GM19035 (cell line): Measurements from ENCODE around the gene RGMB.

Source experiments
- ATAC-seq: cut with Tn5 transposase; IDR thresholded peaks from one replicate; pipeline ENCODE4 v1.9.1; 2021; ENCODE audit not compliant: unreplicated experiment

RGMB gene

DNA sequence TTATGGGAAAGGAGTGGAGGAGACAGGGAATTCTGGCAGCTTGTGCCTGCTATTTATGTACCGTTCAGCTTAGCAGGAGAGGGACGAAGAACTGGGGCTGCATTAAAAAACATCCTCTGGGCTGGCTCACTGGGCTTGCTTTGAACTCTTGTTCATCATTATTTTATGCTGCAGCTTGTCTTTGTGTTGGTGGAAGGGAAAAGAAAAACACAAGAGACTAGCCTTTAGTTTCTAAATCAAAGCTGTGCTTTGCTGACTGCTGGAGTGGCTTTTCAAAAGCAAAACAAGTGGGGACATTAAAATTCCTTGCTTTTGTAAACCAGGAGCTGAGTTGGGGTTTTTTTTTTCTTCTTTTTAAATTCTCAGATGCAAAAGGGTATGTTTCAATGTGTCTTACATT, 5.9 kb upstream of the RGMB start:
- ATAC-seq: no peak

DNA sequence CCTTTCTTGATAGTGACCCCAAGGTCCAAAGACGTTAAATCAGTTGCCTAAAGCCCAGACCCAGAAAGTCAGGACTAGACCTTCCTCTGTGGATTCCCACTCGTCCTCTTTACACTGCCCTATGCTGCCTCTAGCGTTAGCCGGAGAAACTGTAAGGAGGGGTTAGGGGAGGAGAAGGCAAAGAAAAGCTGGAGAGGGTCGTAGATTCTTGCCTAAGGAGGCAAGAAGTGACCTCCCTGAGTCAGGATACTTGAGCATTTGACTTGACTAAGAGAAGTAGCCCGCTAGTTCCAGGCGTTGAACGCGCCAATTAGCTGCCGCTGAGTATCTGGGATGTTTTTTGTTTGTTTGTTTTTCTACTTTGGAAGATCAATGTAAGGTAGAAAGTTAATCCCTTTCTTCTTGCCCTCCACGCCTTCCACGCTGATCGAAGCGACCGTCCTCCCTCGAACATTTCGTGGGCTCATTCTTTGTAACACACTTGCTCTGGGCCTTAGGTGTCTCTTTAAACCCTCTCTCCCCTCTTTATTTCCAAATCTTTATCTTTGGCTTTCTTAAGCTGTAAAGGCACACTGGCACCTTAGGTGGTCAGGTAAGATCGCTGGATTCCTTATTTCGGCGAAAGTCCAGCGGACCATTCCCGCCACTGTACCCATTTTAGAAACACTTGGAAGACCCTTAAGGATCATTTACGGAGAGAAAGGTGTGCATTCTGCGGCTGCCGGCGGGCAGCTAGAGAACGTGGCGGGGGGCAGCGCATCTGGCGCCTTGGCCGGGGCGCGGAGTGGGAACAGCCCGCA, 5.1 kb upstream of the RGMB start:
- peak; percentile 41 for ATAC-seq

DNA sequence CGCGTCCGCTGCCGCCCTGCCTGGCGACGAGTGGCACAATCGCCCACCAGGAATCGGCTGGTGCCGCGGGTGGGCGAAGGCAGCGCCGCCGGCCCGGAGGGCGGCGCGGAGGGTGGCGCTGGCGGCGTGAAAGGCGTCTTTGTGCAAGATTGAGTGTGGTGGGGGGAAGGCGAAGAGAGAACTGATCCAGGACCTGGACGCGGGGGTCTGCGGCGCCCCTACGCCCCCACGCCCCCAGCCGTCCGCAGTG, 4.6 kb upstream of the RGMB start:
- no peak for ATAC-seq

DNA sequence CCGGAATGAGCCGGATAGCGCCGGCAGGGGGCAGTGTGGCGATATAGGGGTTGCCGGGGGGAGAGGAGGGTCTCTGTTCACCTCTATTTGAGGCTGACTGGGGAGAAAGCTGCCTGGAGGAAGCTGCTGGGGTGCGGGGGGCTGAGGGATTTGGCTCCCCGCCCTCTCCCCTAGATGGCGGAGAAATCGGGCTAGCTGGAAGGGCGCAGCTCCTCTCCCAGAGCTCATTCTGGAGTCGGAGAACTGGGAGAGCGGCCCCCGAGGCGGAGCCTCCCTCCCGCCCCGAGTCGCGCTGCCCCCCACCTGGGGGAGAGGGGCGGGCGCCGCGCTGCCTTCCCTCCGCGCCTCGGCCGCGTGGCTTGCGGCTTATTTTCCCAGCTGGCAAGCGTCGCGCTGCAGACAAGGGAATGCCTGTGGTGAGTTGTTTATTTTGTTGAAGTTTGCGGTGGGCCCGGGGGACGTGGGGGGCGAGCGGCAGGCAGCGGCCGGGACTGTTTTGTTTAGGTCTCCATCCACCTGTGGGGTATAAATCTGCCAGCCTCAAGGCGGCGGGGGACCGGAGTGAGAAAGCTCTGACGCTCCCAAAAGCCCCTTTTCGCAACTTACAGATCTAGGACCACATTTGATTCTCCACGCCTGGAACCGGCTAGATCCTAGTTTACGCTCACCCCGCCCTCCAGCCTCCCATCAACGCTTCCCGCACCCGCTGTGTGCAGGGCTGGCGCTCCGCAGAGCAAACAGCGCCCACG, 4.1 kb upstream of the RGMB start:
- ATAC-seq: no peak

DNA sequence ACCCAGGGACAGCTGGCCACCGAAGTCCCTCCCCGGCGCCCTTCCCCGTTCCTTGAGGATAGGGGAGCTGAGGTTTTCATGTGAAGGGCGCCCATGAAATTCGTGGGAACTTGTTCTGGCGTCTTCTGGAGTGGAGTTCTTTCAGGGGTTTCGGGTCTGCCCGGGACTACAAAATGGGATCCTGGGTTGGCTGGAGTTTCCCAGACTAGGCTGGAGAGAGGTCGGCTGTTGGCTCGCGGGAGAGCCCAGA, 3.6 kb upstream of the RGMB start:
- no peak for ATAC-seq

DNA sequence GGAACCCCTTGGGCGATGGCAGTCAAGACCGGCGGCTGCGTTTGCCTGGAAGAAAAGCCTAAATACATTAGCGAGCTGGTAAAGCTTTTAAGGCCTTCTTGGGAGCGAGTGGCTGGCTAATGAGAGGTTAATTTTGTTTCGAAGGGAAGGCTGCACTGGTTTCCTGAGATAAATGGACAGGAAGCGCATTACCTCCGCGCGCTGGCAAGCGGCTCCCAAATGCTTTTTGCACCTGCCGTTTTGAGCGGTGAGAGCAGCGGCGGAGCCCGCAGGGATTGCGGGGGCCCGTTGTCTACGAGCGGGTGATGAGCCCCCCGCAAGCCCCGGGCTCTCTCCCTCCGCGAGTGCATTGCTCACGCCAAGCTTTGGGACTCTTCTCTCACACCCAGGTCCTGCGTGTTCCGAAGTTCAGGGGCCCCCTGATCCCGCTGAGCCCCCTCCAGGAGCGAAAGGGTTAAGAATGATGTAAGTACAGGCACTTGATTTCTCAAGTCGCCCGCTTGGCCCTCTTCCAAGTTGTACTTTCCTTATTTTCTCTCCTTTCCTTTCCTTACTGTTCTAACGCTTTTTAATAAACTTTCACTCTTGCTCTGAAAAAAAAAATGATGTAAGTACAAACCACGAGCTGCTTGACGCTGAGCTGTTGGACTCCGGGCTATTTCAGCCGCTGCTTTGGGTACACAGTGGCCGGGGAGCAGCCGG, 3.1 kb upstream of the RGMB start:
- ATAC-seq: no peak

DNA sequence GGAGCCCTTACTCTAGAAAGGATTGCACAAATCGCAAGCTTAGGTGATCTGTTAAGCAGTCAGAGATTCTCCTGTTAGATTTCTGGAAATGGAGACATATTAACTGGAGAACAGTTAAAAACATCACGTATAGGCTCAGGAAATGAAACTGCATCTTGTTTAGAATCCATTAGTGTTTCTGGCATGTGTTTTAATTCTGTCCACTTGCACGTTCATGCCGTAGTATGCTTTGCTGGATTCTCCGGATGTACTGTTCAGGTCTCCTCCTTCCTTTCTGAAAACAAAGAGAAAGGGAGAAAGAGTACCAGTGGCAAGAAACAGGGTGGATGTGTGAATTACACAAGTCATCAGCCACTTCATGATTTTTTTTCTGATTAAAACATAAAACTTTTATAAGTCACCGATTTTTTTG, 2.5 kb upstream of the RGMB start:
- ATAC-seq: no peak

DNA sequence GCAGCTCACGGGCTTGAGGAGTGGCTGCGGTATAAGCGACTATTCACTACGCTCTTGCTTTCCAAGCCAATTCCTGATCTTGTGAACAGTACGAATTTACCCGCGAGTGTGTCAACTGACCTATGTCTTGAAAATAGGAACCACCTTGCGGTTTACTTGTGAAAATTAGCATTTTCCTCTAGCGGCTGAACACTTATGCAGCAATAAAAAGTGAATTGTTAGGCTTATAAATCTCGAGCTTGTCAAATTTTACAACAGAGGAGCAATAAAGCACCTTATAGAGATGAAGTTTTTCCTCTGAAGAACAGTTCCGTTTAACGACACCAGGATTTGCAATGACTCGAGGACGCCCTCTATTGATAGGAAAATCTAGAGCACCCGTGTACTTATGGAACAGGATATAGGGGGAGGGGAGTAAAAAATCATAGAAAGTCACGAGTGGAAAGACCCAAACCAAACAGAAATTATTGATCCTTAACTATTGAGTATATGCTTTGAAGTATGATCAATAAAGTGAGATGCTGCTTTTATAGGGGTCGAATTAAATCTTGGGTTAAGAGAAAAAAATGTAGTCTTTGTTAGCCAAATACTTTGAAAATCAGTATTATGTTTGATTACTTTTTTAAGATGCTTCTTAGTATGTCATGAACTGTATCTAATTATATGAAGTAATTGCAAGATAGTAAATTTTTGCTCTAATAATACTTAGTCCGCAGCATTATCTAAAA, 1.9 kb upstream of the RGMB start:
- no peak for ATAC-seq

DNA sequence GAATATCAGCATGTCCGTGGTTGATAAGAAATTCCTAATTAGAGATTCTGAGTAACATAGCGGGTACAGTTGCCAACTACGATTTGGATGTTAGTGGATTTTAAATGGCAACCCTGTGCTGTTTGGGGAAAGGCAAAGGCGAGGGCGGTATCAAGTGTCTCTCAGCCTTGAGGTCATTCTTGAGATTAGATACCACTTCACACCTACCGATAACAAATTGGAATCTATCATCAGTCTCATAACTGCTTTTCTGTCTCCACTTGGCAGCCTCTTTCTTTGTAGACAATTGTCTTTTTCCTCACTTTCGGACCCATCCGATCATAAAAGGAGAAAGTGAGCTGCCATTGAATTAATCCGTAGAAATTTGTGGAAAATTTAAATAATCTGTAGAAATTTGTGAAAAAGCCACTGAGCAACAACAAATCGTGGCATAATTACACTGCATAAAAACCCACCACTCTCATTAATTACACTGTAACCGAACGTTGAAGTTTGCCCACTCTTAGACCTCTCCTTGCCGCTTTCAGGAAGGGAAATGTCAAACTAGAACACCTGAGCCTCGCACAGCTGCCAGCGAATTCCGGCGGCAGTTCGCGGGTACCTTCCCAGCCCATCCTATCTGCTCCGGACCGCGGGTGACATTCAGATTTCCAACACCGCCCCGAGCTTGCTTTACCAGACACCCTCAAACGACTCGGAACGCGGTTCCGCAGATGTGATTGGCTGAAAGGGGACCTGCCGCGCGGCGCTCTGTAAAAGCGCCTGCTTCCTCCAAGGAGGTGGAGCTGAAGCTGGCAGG, 849 bp upstream of the RGMB start:
- ATAC-seq: peak; percentile 15

DNA sequence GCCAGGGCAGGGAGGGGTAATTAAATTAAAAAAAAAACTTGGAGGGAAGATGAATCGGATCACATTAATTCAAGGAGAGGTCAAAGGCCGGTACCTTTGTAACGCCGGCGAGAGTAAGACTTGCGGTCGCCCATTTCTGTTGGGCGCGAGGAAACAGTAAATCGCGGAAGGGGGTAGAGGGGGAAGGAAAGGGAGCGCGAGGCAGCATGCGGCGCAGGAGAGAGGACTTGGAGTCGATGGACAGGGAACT, 324 bp upstream of the RGMB start:
- no peak for ATAC-seq

DNA sequence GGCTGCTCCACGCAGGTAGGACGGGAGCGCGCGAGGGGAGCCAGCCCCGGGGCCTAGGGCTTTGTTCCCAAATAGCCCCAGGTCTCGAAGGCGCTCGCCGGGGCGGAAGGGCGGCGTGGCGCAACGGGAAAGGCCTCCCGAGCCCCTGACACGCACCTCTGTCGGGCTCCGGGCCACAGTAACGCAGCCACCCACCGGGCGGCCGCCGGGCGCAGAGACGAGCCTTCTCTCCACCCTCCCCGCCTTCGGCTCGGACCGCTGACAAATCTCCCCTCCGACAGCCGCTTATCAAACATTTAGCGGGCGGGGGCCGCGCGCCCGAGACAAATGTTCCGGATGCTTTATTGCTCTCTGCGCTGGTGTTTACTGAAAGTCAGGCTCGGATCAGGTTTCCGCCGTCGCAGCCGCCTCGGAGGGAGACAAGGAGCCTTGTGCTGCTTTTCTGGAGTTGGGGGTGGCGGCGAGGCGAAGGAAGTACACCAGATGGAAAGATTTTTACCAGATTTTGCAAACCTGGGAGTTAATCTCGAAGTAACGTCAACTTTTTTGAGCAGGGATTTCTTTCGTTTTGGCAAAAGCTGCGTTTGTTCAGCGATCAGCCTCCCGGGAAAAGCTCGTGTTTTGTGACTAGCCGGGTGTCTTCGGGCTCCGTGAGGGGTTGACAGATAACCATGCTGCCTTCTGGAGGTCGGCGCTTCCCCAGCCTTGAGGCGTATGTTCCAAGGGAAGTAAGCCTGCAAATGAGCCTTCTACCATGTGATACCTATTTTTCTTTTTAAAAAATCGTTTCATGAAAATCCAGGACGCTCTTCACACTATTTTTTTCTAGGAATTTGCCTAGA, 950 bp downstream of the RGMB start:
- ATAC-seq: peak; percentile 33

DNA sequence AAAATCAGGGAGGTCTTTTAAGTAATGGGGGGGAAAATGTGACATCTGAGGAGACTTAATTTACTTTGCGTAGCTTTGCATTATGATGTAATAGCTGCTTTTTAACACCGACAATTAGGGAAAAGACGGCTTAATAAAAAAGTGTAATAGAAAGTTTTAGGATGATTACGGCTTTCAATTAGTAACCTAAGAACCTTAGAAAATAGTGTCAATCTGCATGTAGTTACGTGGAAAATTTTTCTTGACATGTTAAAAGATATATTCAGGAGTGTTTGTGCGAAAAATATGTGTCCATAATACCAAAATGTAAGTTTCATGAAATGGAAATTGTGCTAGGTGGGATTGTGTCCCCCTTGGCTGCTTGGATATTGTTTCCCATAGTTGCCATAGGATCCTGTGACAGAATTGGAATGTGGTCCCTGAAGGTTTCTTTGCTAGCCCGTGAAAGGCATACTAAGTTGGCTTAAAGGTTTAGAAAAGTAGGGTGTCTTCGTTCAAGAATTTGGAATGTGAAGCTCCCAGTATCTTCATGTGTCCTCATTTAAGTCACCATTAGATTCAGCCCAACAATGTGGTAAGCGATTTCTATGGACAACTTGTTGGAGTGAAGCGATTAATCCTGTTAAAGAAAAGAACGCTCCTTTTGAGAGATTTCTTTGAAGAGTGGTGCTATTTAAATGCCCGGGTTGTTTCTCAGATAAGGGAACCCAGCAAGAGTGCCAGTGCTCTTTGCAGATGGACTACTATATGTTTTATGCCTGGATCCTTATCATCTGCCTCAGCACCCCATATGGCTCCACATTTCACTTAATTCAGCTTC, 2.0 kb downstream of the RGMB start:
- ATAC-seq: no peak

DNA sequence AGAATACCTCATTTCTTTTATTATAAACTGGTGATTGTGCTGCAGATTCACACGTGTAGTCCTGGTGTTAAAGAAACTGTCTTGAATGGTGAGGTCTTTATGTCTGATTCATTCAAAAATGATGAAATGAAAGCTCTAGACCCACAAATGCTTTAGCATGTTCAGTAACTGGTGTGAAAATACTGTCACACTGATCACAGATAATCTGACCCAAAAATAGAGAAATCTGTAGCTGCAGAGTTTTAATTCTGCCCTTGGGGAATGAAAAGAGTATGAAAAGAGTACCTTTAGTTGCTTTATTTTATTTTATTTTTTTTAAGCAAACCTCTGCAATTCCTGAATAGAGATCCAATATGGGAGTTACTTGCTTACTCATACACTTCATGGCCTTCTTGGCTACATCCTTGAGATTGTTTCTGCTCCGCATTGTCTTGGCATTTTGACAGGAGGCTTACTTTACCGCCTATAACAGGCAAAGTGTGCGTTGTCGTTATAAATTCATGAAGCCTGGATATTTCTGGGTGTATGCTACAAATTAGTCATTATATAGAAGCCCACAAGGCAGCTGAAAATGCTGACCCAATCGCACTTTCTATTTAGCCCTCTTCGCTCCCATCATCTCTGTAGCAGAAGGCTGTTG, 2.7 kb downstream of the RGMB start:
- no peak for ATAC-seq

DNA sequence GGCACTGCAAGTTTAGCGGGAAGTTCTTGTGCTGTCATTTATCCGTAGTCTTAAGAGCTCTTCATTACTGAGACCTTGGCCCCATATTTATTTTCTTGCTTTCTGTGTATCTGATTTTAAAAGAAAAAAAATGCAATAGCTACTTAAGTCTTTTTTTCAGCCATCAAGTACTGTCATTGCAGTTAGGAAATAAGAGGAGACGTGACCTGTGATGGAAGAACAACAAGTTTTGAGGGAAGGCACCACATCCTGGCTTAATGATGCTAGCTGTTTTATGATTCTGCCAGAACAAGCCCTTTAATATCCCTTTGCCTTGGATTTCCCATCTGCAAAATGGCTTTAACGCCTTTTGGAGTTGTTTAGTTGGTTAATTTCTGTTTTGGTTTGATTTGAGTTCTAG, 3.8 kb downstream of the RGMB start:
- ATAC-seq: no peak

DNA sequence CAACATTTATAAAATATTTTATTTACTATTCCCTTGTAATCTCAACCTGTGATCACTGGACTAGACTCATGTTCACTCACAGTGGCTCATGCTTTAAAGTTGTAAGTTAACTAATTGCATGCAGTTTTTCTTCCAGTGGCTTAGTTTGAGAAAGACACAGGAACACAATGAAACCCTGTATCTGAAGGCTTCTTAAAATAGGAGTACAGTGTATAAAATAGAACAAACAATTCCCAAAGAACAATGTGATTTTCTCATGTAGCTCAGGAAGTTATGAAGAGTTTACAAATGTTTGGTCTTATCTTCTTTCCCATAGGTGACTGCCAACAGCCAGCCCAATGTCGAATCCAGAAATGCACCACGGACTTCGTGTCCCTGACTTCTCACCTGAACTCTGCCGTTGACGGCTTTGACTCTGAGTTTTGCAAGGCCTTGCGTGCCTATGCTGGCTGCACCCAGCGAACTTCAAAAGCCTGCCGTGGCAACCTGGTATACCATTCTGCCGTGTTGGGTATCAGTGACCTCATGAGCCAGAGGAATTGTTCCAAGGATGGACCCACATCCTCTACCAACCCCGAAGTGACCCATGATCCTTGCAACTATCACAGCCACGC, 5.9 kb downstream of the RGMB start:
- no peak for ATAC-seq

DNA sequence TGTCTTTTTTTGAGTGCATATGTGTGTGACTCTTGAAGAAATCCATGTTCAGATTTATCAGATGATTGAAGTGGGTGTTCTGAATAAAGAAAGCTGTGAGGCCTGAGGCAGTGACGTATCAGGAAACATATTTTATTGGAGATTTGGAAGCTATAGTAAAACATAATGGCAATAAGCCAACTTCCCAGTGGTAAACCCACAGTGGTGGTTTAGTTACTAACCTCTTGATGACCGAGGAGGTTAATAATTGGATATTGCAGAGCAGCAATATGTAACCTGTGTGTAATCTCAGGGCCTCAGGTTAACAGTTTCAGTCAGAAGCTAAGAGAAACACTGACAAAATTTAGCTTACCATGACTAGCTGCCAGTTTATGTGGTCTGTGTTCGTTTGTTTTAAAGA, 6.9 kb downstream of the RGMB start:
- ATAC-seq: no peak

DNA sequence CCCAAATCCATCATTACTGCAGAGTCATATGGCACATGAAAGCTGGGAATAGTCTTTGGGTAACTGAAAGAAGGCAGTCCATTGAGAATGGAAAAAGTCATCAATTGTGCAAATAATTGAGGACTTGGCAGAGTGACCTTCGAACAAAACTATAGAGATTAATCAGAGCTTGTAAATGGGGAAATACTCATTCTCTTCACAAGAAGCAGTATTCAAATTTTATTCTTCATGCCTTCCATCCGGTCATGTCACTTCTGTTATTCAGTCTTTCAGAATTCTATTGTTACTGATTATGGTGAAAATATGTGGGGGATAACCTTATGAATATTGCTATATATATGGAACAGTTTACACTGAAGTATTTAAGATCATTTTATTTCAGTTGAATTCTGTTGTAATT, 8.1 kb downstream of the RGMB start:
- ATAC-seq: no peak

DNA sequence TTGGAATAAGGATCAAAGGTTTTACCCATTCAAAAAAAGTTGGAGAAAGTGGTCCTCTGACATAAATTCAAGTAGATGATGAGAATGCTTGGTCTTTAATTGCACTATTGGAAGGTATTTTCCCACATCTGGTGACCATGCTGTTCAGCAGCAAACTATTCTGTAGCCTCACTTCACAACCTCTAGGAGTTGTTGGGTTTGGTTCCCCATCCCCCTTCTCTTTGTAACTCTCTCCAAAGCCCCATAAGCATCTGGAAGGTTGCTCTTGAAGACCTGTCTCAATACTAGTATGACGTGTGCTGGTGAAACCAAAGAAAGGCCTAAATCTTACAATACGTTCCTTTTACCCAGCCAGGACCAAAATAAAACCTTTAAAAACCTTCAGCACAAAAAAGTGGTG, 8.5 kb downstream of the RGMB start:
- no peak for ATAC-seq
